B cell (primary cell): ENCODE data around the gene BRSK1. TPM values are rescaled to one million over a fixed set of nuclear protein-coding genes. Genes with fewer than 3 reads are reported as not detected.

Experiments used
- ATAC-seq: fragments of 200-7000 bp; cut with Tn5 transposase; one replicate; pipeline ENCODE4 v1.10.0; 2021; ENCODE audit warnings: low read depth, mild to moderate bottlenecking, moderate number of reproducible peaks, moderate library complexity
- CTCF ChIA-PET: fragments of 350-600 bp; sonication (Branson Sonifier 250); formaldehyde crosslinking; loops from one replicate; lab custom pipeline; 2021; ENCODE audit warnings: antibody characterized with exemption, inconsistent platforms; lab: Charles Lee
- POLR2A ChIA-PET: fragments of 350-600 bp; sonication (Branson Sonifier 250); formaldehyde crosslinking; loops from one replicate; lab custom pipeline; 2021; ENCODE audit warnings: antibody characterized with exemption; lab: Charles Lee
- DNase-seq: peaks from one replicate; pipeline ENCODE4 v3.0.0; 2013
- H2AFZ ChIP-seq: 2 replicates; pipeline ENCODE4 v1.6.1; 2012; ENCODE audit warnings: mild to moderate bottlenecking, low read depth, low read length; ENCODE audit not compliant: insufficient read depth, poor library complexity, severe bottlenecking
- H3K27ac ChIP-seq, 2 donors: 1 replicate in 1 of 2; 2 replicates in 1 of 2; pipeline ENCODE4 v1.5.1; 2012 to 2013; ENCODE audit warnings: low read length in 2 of 2, mild to moderate bottlenecking in 2 of 2, moderate library complexity in 1 of 2
- H3K27me3 ChIP-seq, 4 experiments: fragments of 200-600 bp in 1 of 4; sonication (generic) in 1 of 4; replicated peaks in 1 of 4; 1 replicate in 2 of 4; 2 replicates in 2 of 4; pipeline versions ENCODE4 v1.6.1 to v1.7.0; 2013 to 2016; ENCODE audit warnings: low read length in 3 of 4, mild to moderate bottlenecking in 2 of 4, mixed read lengths in 1 of 4, moderate library complexity in 1 of 4; ENCODE audit not compliant: insufficient read depth in 4 of 4, control insufficient read depth in 3 of 4; ENCODE audit errors: control extremely low read depth in 1 of 4
- H3K36me3 ChIP-seq, 2 experiments: replicated peaks in 1 of 2; 1 replicate in 1 of 2; 2 replicates in 1 of 2; pipeline versions ENCODE4 v1.6.1 to v1.7.1; 2013; ENCODE audit warnings: low read length in 1 of 2; ENCODE audit not compliant: insufficient read depth in 2 of 2, control insufficient read depth in 1 of 2; ENCODE audit errors: control extremely low read depth in 1 of 2, extremely low read depth in 1 of 2
- H3K4me1 ChIP-seq, 2 donors: fragments of 200-600 bp in 1 of 2; sonication (generic) in 1 of 2; 1 replicate in 1 of 2; 2 replicates in 1 of 2; pipeline versions ENCODE4 v1.5.1 to v1.6.1; 2013 to 2017; ENCODE audit warnings: low read length in 2 of 2; ENCODE audit not compliant: control insufficient read depth in 2 of 2, insufficient read depth in 2 of 2
- H3K4me2 ChIP-seq: replicated peaks from 2 replicates; pipeline ENCODE3; 2012; ENCODE audit warnings: mild to moderate bottlenecking, low read depth, low read length; ENCODE audit not compliant: poor library complexity, severe bottlenecking
- H3K4me3 ChIP-seq, 5 experiments: fragments of 200-600 bp in 1 of 5; sonication (generic) in 1 of 5; 1 replicate in 3 of 5; 2 replicates in 2 of 5; pipeline versions ENCODE4 v1.5.1 to v1.7.0; 2011 to 2016; ENCODE audit warnings: low read length in 4 of 5, mild to moderate bottlenecking in 4 of 5, low read depth in 2 of 5, control low read depth in 1 of 5, moderate library complexity in 1 of 5; ENCODE audit not compliant: insufficient read depth in 1 of 5; ENCODE audit errors: control extremely low read depth in 1 of 5, extremely low read depth in 1 of 5
- H3K79me2 ChIP-seq: fragments of 200-600 bp; sonication (generic); one replicate; pipeline ENCODE4 v1.6.0; 2016; ENCODE audit warnings: low read length; ENCODE audit not compliant: control insufficient read depth, insufficient read depth
- H3K9ac ChIP-seq: fragments of 200-600 bp; sonication (generic); 2 replicates; pipeline ENCODE4 v1.6.1; 2017; ENCODE audit warnings: mild to moderate bottlenecking, low read length, moderate library complexity
- H3K9me3 ChIP-seq, 3 donors: one replicate each; pipeline versions ENCODE4 v1.6.1 to v1.7.1; 2013; ENCODE audit warnings: low read length in 2 of 3; ENCODE audit not compliant: control insufficient read depth in 2 of 3, insufficient read depth in 1 of 3; ENCODE audit errors: control extremely low read depth in 1 of 3
- H4K20me1 ChIP-seq: 2 replicates; pipeline ENCODE4 v1.6.0; 2012; ENCODE audit warnings: mild to moderate bottlenecking, low read length; ENCODE audit not compliant: insufficient read depth, control insufficient read depth, poor library complexity, severe bottlenecking
- H3K27ac Mint-ChIP-seq: one replicate; pipeline ENCODE4 v1.8.0; 2021; ENCODE audit warnings: mixed read lengths
- H3K27me3 Mint-ChIP-seq: one replicate; pipeline ENCODE4 v1.8.0; 2021; ENCODE audit warnings: mixed read lengths
- H3K4me1 Mint-ChIP-seq: one replicate; pipeline ENCODE4 v1.8.0; 2021; ENCODE audit warnings: mixed read lengths
- H3K4me3 Mint-ChIP-seq: one replicate; pipeline ENCODE4 v1.8.0; 2021; ENCODE audit warnings: mixed read lengths
- H3K9me3 Mint-ChIP-seq: one replicate; pipeline ENCODE4 v1.8.0; 2022; ENCODE audit warnings: mixed read lengths; ENCODE audit not compliant: insufficient read depth
- CTCF ChIP-seq: fragments of 200-600 bp; IDR thresholded peaks from one replicate; pipeline ENCODE4 v1.8.0; 2022; ENCODE audit warnings: antibody characterized with exemption, mild to moderate bottlenecking
- EZH2 ChIP-seq: IDR thresholded peaks from 2 replicates; pipeline ENCODE4 v1.6.1; 2012; ENCODE audit warnings: borderline replicate concordance, low read depth, mild to moderate bottlenecking, moderate library complexity, low read length; ENCODE audit not compliant: insufficient read depth, poor library complexity, severe bottlenecking
- WGBS: methylation state at CpG from one replicate; pipeline ENCODE4 v1.1.5; 2013; ENCODE audit warnings: missing lambda C conversion rate; ENCODE audit not compliant: insufficient coverage; 5-methylcytosine and 5-hydroxymethylcytosine counted together
- intact Hi-C: fragments of 100-400 bp; cut with micrococcal nuclease; formaldehyde crosslinking; loops from one replicate; pipeline ENCODE4 v1.10.0; 2022
- polyA plus RNA-seq: library from polyadenylated mRNA; depleted of rRNA; stranded (reverse); fragments of >200 nt; gene quantifications from 2 replicates; pipeline ENCODE4 v1.2.3, GENCODE V29; 2012
- total RNA-seq, 2 donors: library from RNA; stranded (reverse); fragments of 120-200 nt in 1 of 2; gene quantifications; 1 replicate in 1 of 2; 2 replicates in 1 of 2; pipeline versions ENCODE4 v1.2.3 to v1.2.4, GENCODE V29; 2013 to 2022

BRSK1 gene
- total and polyA plus RNA-seq, 2 donors (not counting 1 experiment from before 2014, with no cell fraction given), result 0.94 to 1.4 TPM

DNA sequence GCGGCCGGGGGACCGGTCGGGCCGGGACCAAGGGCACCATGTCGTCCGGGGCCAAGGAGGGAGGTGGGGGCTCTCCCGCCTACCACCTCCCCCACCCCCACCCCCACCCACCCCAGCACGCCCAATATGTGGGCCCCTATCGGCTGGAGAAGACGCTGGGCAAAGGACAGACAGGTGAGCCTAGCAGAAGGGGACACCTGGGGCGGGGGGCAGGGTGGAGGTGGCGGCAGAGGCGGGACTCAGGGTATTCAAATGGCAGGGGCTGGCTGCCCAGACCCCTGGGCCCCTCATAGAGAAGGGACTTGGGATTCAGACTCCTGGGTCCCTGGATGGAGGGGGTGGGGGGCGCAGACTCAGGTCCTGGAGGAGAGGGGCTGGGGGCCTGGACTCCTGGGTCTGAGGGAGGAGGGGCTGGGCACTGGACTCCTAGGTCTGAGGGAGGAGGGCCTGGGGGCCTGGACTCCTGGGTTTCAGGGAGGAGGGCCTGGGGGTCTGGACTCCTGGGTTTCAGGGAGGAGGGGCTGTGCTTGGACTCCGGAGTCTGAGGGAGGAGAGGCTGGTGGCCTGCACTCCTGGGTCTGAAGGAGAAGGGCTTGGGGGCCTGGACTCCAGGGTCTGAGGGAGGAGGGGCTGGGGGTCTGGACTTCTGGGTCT, 735 bp downstream of the BRSK1 start:
- POLR2A ChIA-PET, result no interaction called here
- Histone ChIP-seq H3K36me3 (no peaks in the 10 kb centered on the region), H3K9ac (no peak overlapping the region), H3K9me3 (peaks cover 0 to 4% (median 0%) of the 10 kb centered on the region in 3 donors), H2AFZ (no peak overlapping the region), H3K4me3 (no peak overlapping the region), H3K27me3 (peaks cover 0 to 9% (median 3%) of the 10 kb centered on the region in 4 experiments), H3K4me2 (peak overlapping the region; percentile 59), H4K20me1 (no peaks in the 10 kb centered on the region), H3K79me2 (no peaks in the 10 kb centered on the region), H3K4me1 (peaks cover 19 to 27% of the 10 kb centered on the region in 2 donors), H3K27ac (no peak overlapping the region)
- Mint-ChIP-seq H3K27me3 (peaks cover 7% of the 10 kb centered on the region), H3K9me3 (no peaks in the 10 kb centered on the region), H3K4me1 (peaks cover 31% of the 10 kb centered on the region), H3K4me3 (no peak overlapping the region), H3K27ac (no peak overlapping the region)
- DNase-seq (no peak), ATAC-seq (no peak)
- intact Hi-C loops, result loop anchor here (10.0 kb wide), 1 partner anchor 320 kb away; the partner anchor contains the start of genes ZNF524 and ZNF865
- TF ChIP-seq EZH2, result no peak
- no peak for TF ChIP-seq CTCF
- CTCF ChIA-PET, result interaction anchor here (8.9 kb wide), 1 partner anchor 30 kb away, joined by 56 read pairs; no protein-coding TSS in a partner anchor
- WGBS, result 99% methylated on average over 7 of the region's 16 CpGs

GRCh38 chr19:55285229-55285890, 1.6 kb downstream of the BRSK1 start:
- Histone ChIP-seq H3K4me1 (peaks cover 17 to 23% of the 10 kb centered on the region in 2 donors), H3K27me3 (peaks cover 0 to 9% (median 3%) of the 10 kb centered on the region in 4 experiments), H3K36me3 (no peaks in the 10 kb centered on the region), H3K27ac (no peak overlapping the region), H3K79me2 (no peaks in the 10 kb centered on the region), H4K20me1 (no peaks in the 10 kb centered on the region), H2AFZ (no peak overlapping the region), H3K4me3 (no peak overlapping the region), H3K9me3 (peaks cover 0 to 4% (median 0%) of the 10 kb centered on the region in 3 donors), H3K9ac (no peak overlapping the region), H3K4me2 (no peak overlapping the region)
- H3K27me3 Mint-ChIP-seq, result peaks cover 7% of the 10 kb centered on the region
- peaks cover 23% of the 10 kb centered on the region for H3K4me1 Mint-ChIP-seq
- POLR2A ChIA-PET, result no interaction called here
- H3K27ac Mint-ChIP-seq, result peak overlapping the region; percentile 15
- 87% methylated on average over 18 of the region's 18 CpGs for WGBS
- ATAC-seq (no peak), DNase-seq (no peak)
- CTCF ChIA-PET, result no interaction called here
- no peaks in the 10 kb centered on the region for H3K9me3 Mint-ChIP-seq
- no peak for TF ChIP-seq EZH2
- no peak for TF ChIP-seq CTCF
- H3K4me3 Mint-ChIP-seq, result no peak overlapping the region
- intact Hi-C loops, result loop anchor here (10.0 kb wide), 1 partner anchor 319 kb away; the partner anchor contains the start of genes ZNF524 and ZNF865
